HCEC 1CT (cell line): ENCODE measurements around the gene SYNC.

Experiments
- DNase-seq: peaks from one replicate; pipeline ENCODE4 v3.0.0-alpha.2; 2017

SYNC gene

GRCh38 chr1:32702599-32703478, at the start of gene SYNC:
Gene SYNC, minus strand, starts transcription at chr1:32702770. Its CDS starts 110 bp downstream, at chr1:32702660.
- DNase-seq, result peak; percentile 64

DNA sequence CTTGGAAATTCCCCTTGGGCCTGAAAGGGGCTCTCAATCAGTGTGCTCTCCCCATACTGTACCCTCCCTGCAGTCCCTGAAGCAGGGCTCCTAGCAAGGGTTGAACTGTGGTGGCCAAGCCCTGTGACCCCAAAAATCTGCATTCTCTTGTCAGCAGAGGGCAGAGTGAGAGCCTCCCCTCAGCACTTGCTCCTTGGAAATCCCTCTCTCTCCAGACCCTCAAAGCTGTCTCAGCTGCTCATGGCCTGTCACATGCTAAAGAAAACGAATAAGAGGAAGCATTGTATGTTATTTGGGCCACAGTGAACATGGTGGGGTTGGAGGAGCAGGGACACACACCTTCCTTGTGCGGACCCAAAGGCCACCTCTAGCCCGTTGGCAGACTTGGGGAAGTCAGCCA, 47.2 kb upstream of the SYNC start:
- DNase-seq, result no peak

- DNase-seq, result no peak
Measured at GRCh38 chr1:32749332-32749731, 46.8 kb upstream of the SYNC start.

DNA sequence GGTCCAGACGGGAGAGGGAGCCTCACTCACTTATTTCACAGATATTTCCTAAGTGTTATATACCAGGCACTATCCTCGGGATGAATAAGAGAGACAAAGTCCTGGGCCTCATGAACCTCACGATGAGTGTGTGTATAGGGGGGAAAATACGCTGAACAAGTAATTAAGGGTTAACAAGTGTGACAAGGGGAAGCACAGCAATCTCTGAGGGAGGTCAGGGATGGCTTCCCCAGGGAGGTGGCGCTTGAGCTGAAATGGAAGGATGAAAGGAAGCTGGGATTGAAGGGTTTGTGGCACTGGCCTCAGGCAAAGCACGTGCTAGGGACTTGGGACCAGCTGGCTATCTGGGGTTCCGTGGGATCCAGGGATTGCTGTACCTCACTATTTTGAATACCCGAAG, 46.4 kb upstream of the SYNC start:
- DNase-seq, result no peak

GRCh38 chr1:32748348-32748747, 45.8 kb upstream of the SYNC start:
- no peak for DNase-seq

DNA sequence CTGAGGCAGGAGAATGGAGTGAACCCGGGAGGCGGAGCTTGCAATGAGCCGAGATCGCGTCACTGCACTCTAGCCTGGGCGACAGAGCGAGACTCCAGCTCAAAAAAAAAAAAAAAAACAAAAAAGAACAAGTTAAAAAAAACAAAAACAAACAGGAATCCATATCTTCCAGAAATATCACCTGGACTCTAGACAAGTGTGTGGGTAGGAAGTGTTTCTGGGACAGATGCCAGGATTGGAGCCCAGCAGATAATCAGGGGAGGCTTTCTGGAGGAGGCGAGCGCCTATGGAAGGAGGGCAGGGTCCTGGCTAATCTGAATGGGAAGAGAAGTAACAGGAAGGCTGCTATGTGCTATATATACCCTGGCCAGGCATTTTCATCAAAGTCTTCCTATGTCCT, 43.6 kb upstream of the SYNC start:
- DNase-seq, result no peak

DNA sequence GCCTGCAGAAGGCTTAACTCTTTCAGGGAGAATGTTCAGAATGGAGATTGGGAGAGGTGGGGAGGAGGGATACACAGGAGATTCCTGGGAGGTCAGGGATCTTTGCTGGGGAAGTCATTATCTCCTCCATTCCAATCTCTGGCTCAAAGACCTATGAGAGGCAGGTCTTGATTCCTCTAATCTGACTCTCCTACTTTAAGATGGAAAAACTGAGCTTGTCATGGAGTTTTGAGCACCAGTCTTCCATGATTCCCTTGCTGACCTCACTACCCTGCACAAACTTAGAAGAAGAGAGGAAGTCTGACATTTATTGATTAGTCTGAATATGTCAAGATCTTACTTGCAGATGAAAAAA, 41.5 kb upstream of the SYNC start:
- no peak for DNase-seq

DNA sequence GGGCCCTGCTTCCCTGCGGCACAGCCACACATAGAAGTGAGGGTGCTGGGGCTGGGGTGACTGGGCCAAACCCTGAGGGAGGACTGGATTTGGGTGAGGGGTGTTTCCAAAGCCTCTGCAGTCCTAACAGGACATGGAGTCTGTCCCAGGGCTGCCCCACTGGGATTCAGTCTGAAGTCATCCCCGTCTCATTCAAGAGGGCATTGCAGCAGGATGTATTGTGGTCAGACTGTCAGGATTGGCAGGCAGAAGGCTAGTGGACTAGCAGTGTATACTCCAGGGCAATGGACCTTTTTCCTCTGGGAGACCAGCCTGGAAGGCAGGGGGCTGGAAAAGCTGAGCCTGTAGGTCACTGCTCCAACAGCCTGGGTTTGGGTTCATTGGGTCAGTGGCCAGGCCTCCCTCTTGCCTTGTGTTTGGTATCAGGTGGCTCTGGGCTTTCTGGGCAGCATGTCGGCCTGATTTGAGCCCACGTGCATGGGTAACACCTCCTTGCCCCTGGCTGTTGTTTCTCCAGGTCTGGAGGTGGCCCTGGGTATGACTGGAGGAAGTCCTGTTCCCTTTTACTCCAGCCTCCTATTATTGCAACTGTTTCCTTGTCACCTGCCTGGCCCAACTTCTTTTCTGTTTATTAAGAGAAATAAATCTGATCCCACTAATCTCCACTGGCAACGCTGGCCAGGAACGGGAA, 41.0 kb upstream of the SYNC start:
- DNase-seq, result no peak

DNA sequence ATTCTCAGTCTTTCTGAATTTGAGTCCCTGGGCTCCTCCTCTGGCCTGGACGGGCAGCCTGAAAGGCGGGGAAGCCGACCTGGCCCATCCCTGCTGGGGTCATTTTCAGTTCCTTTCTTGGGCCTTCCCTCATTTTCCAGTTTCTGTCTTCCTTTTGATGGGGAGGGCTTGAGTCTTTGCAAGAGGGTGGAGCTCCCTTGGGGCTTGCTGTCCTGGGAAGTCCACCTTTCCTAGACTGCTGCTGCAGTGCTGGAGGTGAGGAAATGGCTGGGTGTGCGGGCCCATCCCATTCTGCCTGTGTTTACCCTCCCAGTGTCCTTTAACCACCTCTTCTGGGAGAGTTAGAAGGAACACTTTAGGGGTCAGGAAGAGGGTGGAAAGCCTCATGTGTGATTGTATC, 40.4 kb upstream of the SYNC start:
- no peak for DNase-seq

DNA sequence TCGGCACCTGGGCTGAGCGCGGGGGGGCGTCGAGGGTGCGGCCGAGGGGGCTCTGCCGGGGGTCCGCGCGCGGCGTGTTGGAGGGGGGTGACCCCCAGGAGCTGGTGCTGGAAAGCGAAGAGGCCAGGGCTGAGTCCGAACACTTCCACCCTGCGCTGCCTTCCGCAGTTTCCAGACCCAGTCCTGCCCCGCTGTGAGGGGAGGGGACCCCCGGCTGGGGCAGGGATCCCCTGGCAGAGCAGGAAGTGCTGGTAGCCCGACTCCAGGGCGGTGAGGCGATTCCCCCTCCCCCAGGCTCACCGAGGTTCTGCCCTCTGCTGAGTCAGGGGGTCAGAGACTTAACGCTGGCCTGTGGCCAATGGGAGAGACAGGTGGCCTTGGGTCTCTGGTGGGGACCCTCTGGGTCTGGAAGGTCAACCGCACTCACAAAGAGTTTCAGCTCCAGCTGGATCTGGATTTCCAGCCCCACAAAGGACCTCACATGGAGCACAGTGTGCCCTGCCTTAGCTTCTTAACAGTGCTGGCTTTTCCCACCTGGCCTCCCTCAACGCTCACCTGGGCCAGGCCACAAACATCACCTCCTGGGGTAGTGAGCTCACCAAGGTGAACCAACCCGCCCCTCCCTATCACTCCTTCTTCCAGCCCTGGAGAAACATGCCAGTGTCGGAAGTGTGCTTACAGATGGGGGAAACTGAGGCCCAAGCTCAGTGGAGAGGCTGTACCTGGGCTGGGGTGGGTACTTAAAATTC, 39.8 kb upstream of the SYNC start:
- no peak for DNase-seq

GRCh38 chr1:32741413-32742198, 39.0 kb upstream of the SYNC start:
- peak; percentile 15 for DNase-seq

DNA sequence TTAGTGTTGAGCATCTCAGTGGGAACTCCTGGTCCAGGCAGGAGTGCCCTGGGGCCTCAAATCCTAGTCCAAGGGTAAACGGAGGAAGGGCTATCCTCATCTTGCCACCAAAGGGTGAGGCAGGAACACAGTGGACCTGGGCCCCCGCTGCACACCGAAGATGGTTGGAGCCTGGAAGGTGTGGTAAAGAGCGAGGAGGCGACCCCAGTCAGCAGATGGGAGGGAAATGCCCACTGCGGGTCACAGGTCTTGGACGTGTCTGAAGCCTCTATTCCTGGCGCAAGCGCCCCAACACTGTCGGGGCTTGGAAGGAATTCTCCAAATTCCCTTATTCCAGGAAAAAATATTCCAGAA, 38.5 kb upstream of the SYNC start:
- DNase-seq, result no peak

GRCh38 chr1:32736812-32737791, 34.5 kb upstream of the SYNC start:
- DNase-seq, result no peak

DNA sequence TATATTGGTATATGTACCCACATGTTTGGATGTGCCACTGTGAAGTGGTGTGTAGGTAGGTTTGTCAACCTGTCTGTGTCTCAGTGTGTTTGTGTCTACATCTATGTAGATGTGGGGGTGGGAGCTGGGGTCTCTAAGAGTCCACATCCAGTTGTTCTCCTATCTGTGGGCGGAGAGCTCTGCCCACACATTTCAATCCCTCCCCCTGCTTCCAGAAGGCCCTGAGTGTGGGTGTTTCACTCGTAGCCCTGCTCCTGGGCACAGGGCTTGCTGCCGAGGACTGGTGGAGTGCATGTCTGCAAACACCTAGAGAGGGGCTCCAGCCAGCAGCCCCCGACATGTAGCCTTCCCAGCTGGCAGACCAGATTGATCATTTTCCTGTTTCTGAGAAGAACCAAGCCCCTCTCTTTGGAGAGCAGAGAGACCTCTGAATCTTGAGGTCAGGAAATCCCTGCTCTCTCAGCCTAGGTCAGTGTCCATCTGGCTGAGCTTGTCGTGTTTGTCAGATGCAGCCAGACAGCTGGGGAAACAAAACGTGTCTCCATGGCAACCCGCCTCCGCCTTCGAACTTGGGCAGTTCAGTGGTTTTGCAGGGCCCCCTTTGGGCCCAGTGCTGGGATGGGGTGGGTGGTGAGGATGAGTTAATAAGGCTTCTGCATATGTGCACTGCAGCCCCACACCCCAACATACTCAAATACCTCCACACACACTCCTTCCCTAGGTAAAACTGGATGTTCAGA, 31.2 kb upstream of the SYNC start:
- DNase-seq, result no peak

DNA sequence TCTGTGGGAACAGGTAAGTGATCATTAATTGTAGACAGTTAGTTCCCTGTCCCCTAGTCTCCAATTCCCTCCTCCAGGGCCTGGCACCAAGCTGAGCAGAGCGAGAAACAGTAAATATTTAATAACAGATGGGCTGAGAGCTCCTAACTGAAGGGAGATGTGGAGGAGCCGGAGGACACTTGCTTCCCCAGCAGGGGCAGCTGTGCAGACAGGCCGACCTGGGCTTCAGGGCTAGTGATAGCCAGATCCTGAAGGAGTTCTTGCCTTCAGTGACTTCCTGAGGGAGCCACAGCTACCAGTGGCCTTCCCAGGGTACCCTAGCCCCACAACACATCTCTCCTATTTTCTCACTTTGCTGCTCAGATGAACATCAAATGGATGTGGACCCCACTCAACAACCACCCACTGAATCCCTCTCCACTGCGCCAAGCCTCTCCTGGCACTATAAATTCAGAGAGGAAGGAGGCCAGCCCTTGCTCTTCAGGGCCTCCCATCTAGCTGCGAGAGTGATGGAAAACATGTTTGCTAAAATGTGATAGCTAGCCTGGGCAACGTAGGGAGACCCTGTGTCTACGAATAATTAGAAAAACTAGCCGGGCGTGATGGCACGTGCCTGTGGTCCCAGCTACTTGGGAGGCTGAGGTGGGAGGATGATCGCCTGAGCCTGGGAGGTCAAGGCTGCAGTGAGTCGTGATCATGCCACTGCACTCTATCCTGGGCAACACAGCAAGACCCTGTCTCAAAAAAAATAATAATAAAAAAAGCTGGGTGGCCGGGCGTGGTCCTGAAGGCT, 26.9 kb upstream of the SYNC start:
- no peak for DNase-seq

DNA sequence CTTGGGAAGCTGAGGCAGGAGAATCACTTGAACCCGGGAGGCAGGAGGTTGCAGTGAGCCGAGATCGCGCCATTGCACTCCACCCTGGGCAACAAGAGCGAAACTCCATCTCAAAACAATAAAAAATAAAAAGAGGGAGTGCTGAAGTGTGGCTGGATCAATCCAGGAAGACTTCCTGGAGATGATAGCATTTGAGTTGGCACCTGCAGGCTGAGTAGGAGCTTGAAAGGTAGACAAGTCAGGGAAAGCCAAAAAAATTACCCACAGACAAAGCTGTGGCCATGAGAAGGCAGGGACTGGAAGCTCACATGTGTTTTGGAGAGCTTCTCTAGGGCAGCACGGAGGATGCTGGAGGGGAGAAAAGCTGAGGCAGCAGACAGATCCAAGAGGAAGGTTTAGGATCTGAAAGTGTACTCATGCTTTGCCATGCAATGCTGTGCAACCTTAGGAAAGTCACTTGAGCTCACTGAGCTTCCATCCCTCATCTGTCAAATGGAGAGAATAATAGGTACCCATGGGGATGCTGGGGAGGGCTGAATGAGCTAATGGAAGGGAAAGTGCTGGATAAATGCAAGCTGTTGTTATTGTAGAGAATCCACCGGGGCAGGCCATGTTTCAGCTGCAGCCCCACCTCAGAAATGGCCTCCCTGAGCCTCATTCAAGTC, 26.0 kb upstream of the SYNC start:
- no peak for DNase-seq

DNA sequence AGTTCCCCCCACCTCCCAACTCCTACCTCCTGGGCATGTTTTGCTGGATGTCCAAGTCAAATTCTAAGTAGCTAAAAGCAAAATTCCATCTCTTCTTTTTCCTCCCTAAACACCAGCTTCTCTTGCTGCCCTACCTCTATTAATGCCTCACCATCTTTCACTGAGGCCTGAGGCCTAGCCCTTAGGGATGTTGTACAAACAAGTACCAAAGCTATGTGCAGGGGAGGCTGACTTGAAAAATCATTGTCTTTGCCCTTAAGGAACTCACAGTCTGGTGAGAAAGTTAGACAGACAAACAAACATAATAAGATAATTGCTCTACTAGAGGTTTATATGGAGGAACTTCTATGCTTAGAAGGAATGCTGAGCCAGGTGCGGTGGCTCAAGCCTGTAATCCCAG, 25.3 kb upstream of the SYNC start:
- DNase-seq, result no peak

DNA sequence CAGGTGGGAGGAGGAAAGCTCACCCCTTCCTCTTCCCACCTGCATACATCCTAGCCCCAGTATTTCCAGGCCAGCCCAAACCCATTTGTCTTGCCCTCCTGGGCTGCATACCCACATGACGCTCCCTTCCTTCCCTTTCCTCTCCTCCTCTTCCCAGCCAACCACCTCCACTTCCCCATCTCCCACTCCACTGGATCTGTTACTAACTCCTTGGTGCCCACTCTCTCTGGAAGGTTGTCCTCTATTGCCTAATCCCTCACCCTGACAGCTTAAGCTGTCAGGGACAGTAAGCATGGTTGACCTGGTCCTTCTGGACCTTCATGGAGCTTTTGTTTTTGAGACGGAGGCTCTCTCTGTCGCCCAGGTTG, 23.0 kb upstream of the SYNC start:
- no peak for DNase-seq
